IPS-NIHi7 (cell line): ENCODE measurements around the gene MASP1.

Experiments
- DNase-seq: peaks from one replicate; pipeline ENCODE4 v3.0.0; 2012; ENCODE audit warnings: mixed read lengths; ENCODE audit errors: extremely low spot score

MASP1 gene

GRCh38 chr3:187293516-187294430 is 2.2 kb upstream of the MASP1 start:
- DNase-seq = no peak

GRCh38 chr3:187292631-187293515 is 1.3 kb upstream of the MASP1 start:
- no peak for DNase-seq

- DNase-seq = no peak
Measured at GRCh38 chr3:187292181-187292580, 644 bp upstream of the MASP1 start.

- DNase-seq = peak; percentile 33
Measured at GRCh38 chr3:187291001-187291511, 481 bp downstream of the MASP1 start.

- DNase-seq = no peak
Measured at GRCh38 chr3:187290503-187290902, 1.0 kb downstream of the MASP1 start.

- no peak for DNase-seq
Measured at GRCh38 chr3:187288855-187289605, 2.5 kb downstream of the MASP1 start.

GRCh38 chr3:187288131-187288854 is 3.2 kb downstream of the MASP1 start:
- no peak for DNase-seq

GRCh38 chr3:187287256-187287655 is 4.3 kb downstream of the MASP1 start:
- no peak for DNase-seq

- DNase-seq = no peak
Measured at GRCh38 chr3:187286467-187287059, 5.0 kb downstream of the MASP1 start.

GRCh38 chr3:187281191-187281714 is 10.3 kb downstream of the MASP1 start:
- DNase-seq = no peak

- DNase-seq = no peak
Measured at GRCh38 chr3:187280644-187281043, 10.9 kb downstream of the MASP1 start.

GRCh38 chr3:187277129-187277462 is 14.4 kb downstream of the MASP1 start:
- no peak for DNase-seq

GRCh38 chr3:187276397-187277128 is 15.0 kb downstream of the MASP1 start:
- no peak for DNase-seq

GRCh38 chr3:187274977-187275338 is 16.6 kb downstream of the MASP1 start:
- DNase-seq = peak; percentile 85

- no peak for DNase-seq
Measured at GRCh38 chr3:187274315-187274976, 17.1 kb downstream of the MASP1 start.

- DNase-seq = no peak
Measured at GRCh38 chr3:187271582-187271981, 20.0 kb downstream of the MASP1 start.

GRCh38 chr3:187269486-187269885 is 22.1 kb downstream of the MASP1 start:
- DNase-seq = no peak

- DNase-seq = no peak
Measured at GRCh38 chr3:187267306-187267705, 24.2 kb downstream of the MASP1 start.

GRCh38 chr3:187266691-187267090 is 24.8 kb downstream of the MASP1 start:
- DNase-seq = no peak
